Kidney (tissue), 14 donors: ENCODE results near the gene OXNAD1. TPM values are rescaled to one million over a fixed set of nuclear protein-coding genes. Genes with fewer than 3 reads are reported as not detected.

Experiments used
- DNase-seq, 5 donors: peaks; one replicate each; pipeline ENCODE4 v3.0.0-alpha.2; 2013 to 2020
- FAIRE-seq: peaks from 2 replicates; lab custom pipeline; 2012; peaks lifted over from hg19 to GRCh38; lab: Jason Lieb, UNC
- H3K27ac ChIP-seq, 2 donors: one replicate each; pipeline ENCODE4 v1.7.0; 2013; ENCODE audit warnings: low read depth in 2 of 2, low read length in 2 of 2, inconsistent platforms in 1 of 2
- H3K27me3 ChIP-seq: one replicate; pipeline ENCODE4 v1.7.1; 2013; ENCODE audit warnings: low read length, inconsistent platforms; ENCODE audit not compliant: control insufficient read depth, insufficient read depth
- H3K36me3 ChIP-seq, 3 donors: one replicate each; pipeline versions ENCODE4 v1.7.0 to v1.7.1; 2013; ENCODE audit warnings: low read length in 3 of 3, control low read depth in 1 of 3, inconsistent platforms in 1 of 3; ENCODE audit not compliant: insufficient read depth in 3 of 3, control insufficient read depth in 2 of 3
- H3K4me1 ChIP-seq, 3 donors: one replicate each; pipeline versions ENCODE4 v1.7.0 to v1.7.1; 2013; ENCODE audit warnings: low read length in 3 of 3, inconsistent platforms in 1 of 3, low read depth in 1 of 3; ENCODE audit not compliant: control insufficient read depth in 2 of 3, insufficient read depth in 2 of 3
- H3K4me3 ChIP-seq, 3 donors: one replicate each; pipeline versions ENCODE4 v1.7.0 to v1.8.1; 2013; ENCODE audit warnings: low read length in 3 of 3, control low read depth in 1 of 3, inconsistent platforms in 1 of 3
- H3K9ac ChIP-seq, 3 donors: one replicate each; pipeline versions ENCODE4 v1.7.0 to v1.7.1; 2013; ENCODE audit warnings: low read length in 3 of 3, control low read depth in 1 of 3, inconsistent platforms in 1 of 3
- H3K9me3 ChIP-seq, 3 donors: one replicate each; pipeline versions ENCODE4 v1.7.0 to v1.7.1; 2013; ENCODE audit warnings: low read length in 3 of 3, control low read depth in 1 of 3, inconsistent platforms in 1 of 3; ENCODE audit not compliant: control insufficient read depth in 2 of 3, insufficient read depth in 1 of 3
- intact Hi-C: fragments of 100-400 bp; cut with DNase I; formaldehyde crosslinking; loops from one replicate; pipeline ENCODE4 v1.11.1; 2022
- polyA plus RNA-seq: library from polyadenylated mRNA; stranded (reverse); fragments of 350-450 nt; fragmentation: Illumina TruSeq; extraction: RNeasy Lipid Tissue Mini Kit (QIAGEN cat#74804); gene quantifications from one replicate; pipeline ENCODE4 v1.2.3, GENCODE V29; 2014; ENCODE audit warnings: low read depth, low replicate concordance; ENCODE audit not compliant: insufficient read depth
- total RNA-seq: library from RNA; stranded (reverse); fragmentation: NEBNext Ultra II Directional; extraction: Animal tissue kit (Norgen Biotek cat#: 25700); gene quantifications from one replicate; pipeline ENCODE4 v1.2.1, GENCODE V29; 2021
- TF ChIP-seq, protein P1 (sequence below): IDR thresholded peaks from 3 replicates; pipeline ENCODE4 v1.5.1; 2012; ENCODE audit warnings: mild to moderate bottlenecking, moderate library complexity, borderline replicate concordance; ENCODE audit not compliant: insufficient read depth; ENCODE audit errors: extremely low read depth
- donor health status: control.
- donor health status: control.
- donor health status: control.
- donor health status: control.
- donor health status: control.
- donor health status: DM: yes; HTN: yes; CAD: no.
- donor health status: Normal renal cell carcinoma (clear cell type).

OXNAD1 gene
- total and polyA plus RNA-seq, 2 donors from 2014 or later: 12.7 to 17.3 TPM

GRCh38 chr3:16284633-16285032 is 19.6 kb downstream of the OXNAD1 start:
- peaks cover 0 to 22% (median 8%) of the 10 kb centered on the region in 3 donors for H3K36me3 ChIP-seq
- H3K4me1 ChIP-seq: no peaks in the 10 kb centered on the region
- H3K27me3 ChIP-seq: no peaks in the 10 kb centered on the region
- TF ChIP-seq, protein P1, sequence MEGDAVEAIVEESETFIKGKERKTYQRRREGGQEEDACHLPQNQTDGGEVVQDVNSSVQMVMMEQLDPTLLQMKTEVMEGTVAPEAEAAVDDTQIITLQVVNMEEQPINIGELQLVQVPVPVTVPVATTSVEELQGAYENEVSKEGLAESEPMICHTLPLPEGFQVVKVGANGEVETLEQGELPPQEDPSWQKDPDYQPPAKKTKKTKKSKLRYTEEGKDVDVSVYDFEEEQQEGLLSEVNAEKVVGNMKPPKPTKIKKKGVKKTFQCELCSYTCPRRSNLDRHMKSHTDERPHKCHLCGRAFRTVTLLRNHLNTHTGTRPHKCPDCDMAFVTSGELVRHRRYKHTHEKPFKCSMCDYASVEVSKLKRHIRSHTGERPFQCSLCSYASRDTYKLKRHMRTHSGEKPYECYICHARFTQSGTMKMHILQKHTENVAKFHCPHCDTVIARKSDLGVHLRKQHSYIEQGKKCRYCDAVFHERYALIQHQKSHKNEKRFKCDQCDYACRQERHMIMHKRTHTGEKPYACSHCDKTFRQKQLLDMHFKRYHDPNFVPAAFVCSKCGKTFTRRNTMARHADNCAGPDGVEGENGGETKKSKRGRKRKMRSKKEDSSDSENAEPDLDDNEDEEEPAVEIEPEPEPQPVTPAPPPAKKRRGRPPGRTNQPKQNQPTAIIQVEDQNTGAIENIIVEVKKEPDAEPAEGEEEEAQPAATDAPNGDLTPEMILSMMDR: no peak
- H3K4me3 ChIP-seq: no peak overlapping the region
- no peaks in the 10 kb centered on the region for H3K9me3 ChIP-seq
- no peak for DNase-seq
- FAIRE-seq: no peak
- no peak overlapping the region for H3K9ac ChIP-seq
- H3K27ac ChIP-seq: no peak overlapping the region
- intact Hi-C loops: loop anchor here (5.0 kb wide), 1 partner anchor 268 kb away; no protein-coding TSS in a partner anchor

DNA sequence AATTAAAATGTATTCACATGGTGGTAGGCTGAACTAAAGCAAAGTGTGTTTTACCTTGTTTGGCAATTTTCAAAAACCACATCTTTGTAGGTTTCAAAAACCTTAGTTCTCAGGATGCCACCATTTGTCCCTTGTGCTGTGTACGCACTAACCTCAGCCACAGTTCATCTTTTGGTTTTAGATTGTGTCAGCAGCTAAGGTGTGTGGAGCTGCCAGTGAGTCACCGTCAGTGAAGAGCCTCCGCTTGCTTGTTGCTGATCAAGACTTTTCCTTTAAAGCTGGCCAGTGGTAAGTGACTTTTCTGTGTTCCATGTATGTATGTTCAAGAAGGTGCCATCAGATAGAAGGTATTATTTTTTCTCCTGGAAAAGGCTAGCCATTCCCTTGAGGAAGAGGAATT is 21.1 kb downstream of the OXNAD1 start:
- H3K27me3 ChIP-seq: no peaks in the 10 kb centered on the region
- no peaks in the 10 kb centered on the region for H3K4me1 ChIP-seq
- intact Hi-C loops: loop anchor here (5.0 kb wide), 1 partner anchor 266 kb away; no protein-coding TSS in a partner anchor
- TF ChIP-seq, protein P1: no peak
- FAIRE-seq: no peak
- H3K9me3 ChIP-seq: no peaks in the 10 kb centered on the region
- DNase-seq: peak in 1 of 5 donors; percentile 46
- no peak overlapping the region for H3K27ac ChIP-seq
- no peak overlapping the region for H3K4me3 ChIP-seq
- no peak overlapping the region for H3K9ac ChIP-seq
- peaks cover 0 to 22% (median 8%) of the 10 kb centered on the region in 3 donors for H3K36me3 ChIP-seq

GRCh38 chr3:16286751-16287543 is 21.9 kb downstream of the OXNAD1 start:
- peaks cover 0 to 22% (median 8%) of the 10 kb centered on the region in 3 donors for H3K36me3 ChIP-seq
- H3K27me3 ChIP-seq: no peaks in the 10 kb centered on the region
- H3K4me1 ChIP-seq: no peaks in the 10 kb centered on the region
- H3K4me3 ChIP-seq: no peak overlapping the region
- DNase-seq (no peak), FAIRE-seq (no peak)
- no peak overlapping the region for H3K9ac ChIP-seq
- no peak overlapping the region for H3K27ac ChIP-seq
- no peaks in the 10 kb centered on the region for H3K9me3 ChIP-seq
- intact Hi-C loops: loop anchor here (5.0 kb wide), 1 partner anchor 265 kb away; no protein-coding TSS in a partner anchor
- TF ChIP-seq, protein P1: no peak
